IMR-90 (cell line): ENCODE measurements around the gene TRMT10B. TPM values are rescaled to one million over a fixed set of nuclear protein-coding genes. Genes with fewer than 3 reads are reported as not detected.

Experiments
- ATAC-seq: fragments of 200-7000 bp; cut with Tn5 transposase; 2 replicates; pipeline ENCODE4 v1.9.1; 2020; ENCODE audit warnings: low read depth, mild to moderate bottlenecking, moderate library complexity
- BruUV-seq: library from RNA; stranded (reverse); fragments of 400-500 nt; replicated peaks from 2 replicates; lab custom pipeline; 2021; lab: Mats Ljungman, UMichigan
- CTCF ChIA-PET: fragments of 300-600 bp; formaldehyde crosslinking; extraction: SDS; loops from one replicate; lab custom pipeline; 2021; ENCODE audit warnings: antibody characterized with exemption; lab: Yijun Ruan, JAX
- POLR2A ChIA-PET: fragments of 300-600 bp; sonication (Branson Sonifier 250); formaldehyde crosslinking; loops from one replicate; lab custom pipeline; 2022; ENCODE audit warnings: antibody characterized with exemption; ENCODE audit not compliant: unreplicated experiment; lab: Charles Lee
- DNase-seq: peaks from one replicate; pipeline ENCODE4 v3.0.0; 2013
- H2AFZ ChIP-seq: replicated peaks from 2 replicates; pipeline ENCODE3; 2013; ENCODE audit warnings: low read length, mild to moderate bottlenecking; ENCODE audit not compliant: poor library complexity
- H2AK5ac ChIP-seq: 2 replicates; pipeline ENCODE4 v1.6.1; 2013; ENCODE audit warnings: low read depth, low read length, inconsistent platforms
- H2AK9ac ChIP-seq: replicated peaks from 2 replicates; pipeline ENCODE3; 2013; ENCODE audit warnings: mild to moderate bottlenecking, low read depth, low read length, moderate library complexity; ENCODE audit not compliant: poor library complexity
- H2BK120ac ChIP-seq: 2 replicates; pipeline ENCODE4 v1.6.1; 2013; ENCODE audit warnings: low read depth, low read length, inconsistent platforms
- H2BK15ac ChIP-seq: 3 replicates; pipeline ENCODE4 v1.6.1; 2013; ENCODE audit warnings: low read depth, low read length, inconsistent platforms
- H2BK20ac ChIP-seq: 2 replicates; pipeline ENCODE4 v1.6.1; 2013; ENCODE audit warnings: low read depth, mild to moderate bottlenecking, inconsistent platforms, low read length, moderate library complexity
- H2BK5ac ChIP-seq: 2 replicates; pipeline ENCODE4 v1.6.1; 2013; ENCODE audit warnings: mild to moderate bottlenecking, low read depth, low read length, inconsistent platforms; ENCODE audit not compliant: poor library complexity, severe bottlenecking
- H3K14ac ChIP-seq: replicated peaks from 2 replicates; pipeline ENCODE4 v1.6.1; 2013; ENCODE audit warnings: low read depth, low read length, inconsistent platforms
- H3K18ac ChIP-seq: 2 replicates; pipeline ENCODE4 v1.6.1; 2013; ENCODE audit warnings: low read depth, low read length, control low read depth
- H3K23ac ChIP-seq: 2 replicates; pipeline ENCODE4 v1.6.1; 2013; ENCODE audit warnings: low read depth, low read length, inconsistent platforms
- H3K27ac ChIP-seq: 2 replicates; pipeline ENCODE4 v1.5.1; 2013; ENCODE audit warnings: mild to moderate bottlenecking, control low read depth, low read length; ENCODE audit not compliant: insufficient read depth
- H3K27me3 ChIP-seq: 2 replicates; pipeline ENCODE4 v1.6.1; 2013; ENCODE audit warnings: low read length; ENCODE audit not compliant: control insufficient read depth, insufficient read depth
- H3K36me3 ChIP-seq: 2 replicates; pipeline ENCODE4 v1.6.1; 2013; ENCODE audit warnings: low read length, mixed read lengths; ENCODE audit not compliant: control insufficient read depth, insufficient read depth
- H3K4ac ChIP-seq: 2 replicates; pipeline ENCODE4 v1.6.1; 2013; ENCODE audit warnings: low read depth, low read length, inconsistent platforms
- H3K4me1 ChIP-seq: 2 replicates; pipeline ENCODE4 v1.6.1; 2013; ENCODE audit warnings: low read length, mixed read lengths; ENCODE audit not compliant: control insufficient read depth, insufficient read depth
- H3K4me2 ChIP-seq: 2 replicates; pipeline ENCODE4 v1.6.1; 2013; ENCODE audit warnings: low read depth, mild to moderate bottlenecking, control low read depth, low read length, moderate library complexity
- H3K4me3 ChIP-seq: 2 replicates; pipeline ENCODE4 v1.5.1; 2013; ENCODE audit warnings: low read depth, mild to moderate bottlenecking, control low read depth, low read length, moderate library complexity; ENCODE audit not compliant: insufficient read depth
- H3K56ac ChIP-seq: 2 replicates; pipeline ENCODE4 v1.6.1; 2013; ENCODE audit warnings: low read length, inconsistent platforms; ENCODE audit not compliant: insufficient read depth; ENCODE audit errors: extremely low read depth
- H3K79me1 ChIP-seq, 2 experiments: 2 replicates each; pipeline ENCODE4 v1.6.1; 2013; ENCODE audit warnings: low read length in 2 of 2, inconsistent platforms in 1 of 2, low read depth in 1 of 2
- H3K9ac ChIP-seq: 2 replicates; pipeline ENCODE4 v1.6.1; 2013; ENCODE audit warnings: low read depth, low read length, control low read depth
- H3K9me1 ChIP-seq: 2 replicates; pipeline ENCODE4 v1.6.1; 2013; ENCODE audit warnings: low read length, inconsistent platforms; ENCODE audit not compliant: insufficient read depth
- H3K9me3 ChIP-seq: 2 replicates; pipeline ENCODE4 v1.6.1; 2013; ENCODE audit warnings: low read length; ENCODE audit not compliant: control insufficient read depth, insufficient read depth
- H4K20me1 ChIP-seq: 2 replicates; pipeline ENCODE4 v1.6.1; 2013; ENCODE audit warnings: low read length, inconsistent platforms; ENCODE audit not compliant: insufficient read depth
- H4K5ac ChIP-seq: 2 replicates; pipeline ENCODE4 v1.6.1; 2013; ENCODE audit warnings: mild to moderate bottlenecking, low read depth, low read length, control low read depth
- H4K8ac ChIP-seq, 2 experiments: 2 replicates each; pipeline ENCODE4 v1.6.1; 2013; ENCODE audit warnings: low read depth in 2 of 2, low read length in 2 of 2, control low read depth in 1 of 2, inconsistent platforms in 1 of 2
- H4K91ac ChIP-seq: 2 replicates; pipeline ENCODE4 v1.6.1; 2013; ENCODE audit warnings: low read depth, low read length, inconsistent platforms; ENCODE audit not compliant: insufficient read depth
- BHLHE40 ChIP-seq: fragments of 150-350 bp; IDR thresholded peaks from 2 replicates; pipeline ENCODE4 v1.6.1; 2016; ENCODE audit warnings: mild to moderate bottlenecking, low read depth, low read length
- CEBPB ChIP-seq: IDR thresholded peaks from 2 replicates; pipeline ENCODE4 v1.6.1; 2012; ENCODE audit warnings: low read depth, low read length, improper control_type of control experiment
- CHD1 ChIP-seq: IDR thresholded peaks from 2 replicates; pipeline ENCODE4 v1.6.1; 2012; ENCODE audit warnings: low read depth, low read length, improper control_type of control experiment
- CTCF ChIP-seq: conservative IDR thresholded peaks from 2 replicates; pipeline ENCODE4 v1.5.1; 2012; ENCODE audit warnings: mild to moderate bottlenecking, low read depth, low read length, improper control_type of control experiment
- ELK1 ChIP-seq: fragments of 150-350 bp; IDR thresholded peaks from 2 replicates; pipeline ENCODE4 v1.6.1; 2016; ENCODE audit warnings: low read depth, mild to moderate bottlenecking, low read length, moderate library complexity, borderline replicate concordance
- FOS ChIP-seq: fragments of 150-350 bp; IDR thresholded peaks from 2 replicates; pipeline ENCODE4 v1.6.1; 2016; ENCODE audit warnings: low read depth, low read length
- MAFK ChIP-seq: IDR thresholded peaks from 2 replicates; pipeline ENCODE4 v1.6.1; 2012; ENCODE audit warnings: low read depth, low read length, improper control_type of control experiment
- MXI1 ChIP-seq: IDR thresholded peaks from 2 replicates; pipeline ENCODE4 v1.6.1; 2012; ENCODE audit warnings: low read depth, mild to moderate bottlenecking, low read length, moderate library complexity, borderline replicate concordance
- NFE2L2 ChIP-seq: fragments of 150-350 bp; IDR thresholded peaks from 2 replicates; pipeline ENCODE4 v1.6.1; 2016; ENCODE audit warnings: low read depth, mild to moderate bottlenecking, low read length
- POLR2A ChIP-seq: IDR thresholded peaks from 2 replicates; pipeline ENCODE4 v1.6.1; 2012; ENCODE audit warnings: mild to moderate bottlenecking, low read depth, low read length
- RAD21 ChIP-seq: IDR thresholded peaks from 2 replicates; pipeline ENCODE4 v1.6.1; 2012; ENCODE audit warnings: low read length, improper control_type of control experiment
- RCOR1 ChIP-seq: IDR thresholded peaks from 2 replicates; pipeline ENCODE4 v1.6.1; 2012; ENCODE audit warnings: mild to moderate bottlenecking, low read length, improper control_type of control experiment; ENCODE audit not compliant: insufficient replicate concordance
- RFX5 ChIP-seq: IDR thresholded peaks from 2 replicates; pipeline ENCODE4 v1.8.0; 2012; ENCODE audit warnings: low read depth, mild to moderate bottlenecking, low read length, moderate library complexity
- SMC3 ChIP-seq: fragments of 150-350 bp; IDR thresholded peaks from 2 replicates; pipeline ENCODE4 v1.6.1; 2016; ENCODE audit warnings: low read depth, mild to moderate bottlenecking, antibody characterized with exemption, low read length, moderate library complexity
- USF2 ChIP-seq: fragments of 150-350 bp; IDR thresholded peaks from 2 replicates; pipeline ENCODE4 v1.6.1; 2017; ENCODE audit warnings: mild to moderate bottlenecking, antibody characterized with exemption, low read length, low read depth
- WGBS, 2 experiments: methylation state at CpG; one replicate each; pipeline versions ENCODE4 v1.1.5 to v1.1.7; 2013; ENCODE audit warnings: missing lambda C conversion rate in 2 of 2; ENCODE audit not compliant: insufficient read length in 1 of 2; ENCODE audit errors: extremely low coverage in 2 of 2; 5-methylcytosine and 5-hydroxymethylcytosine counted together
- dilution Hi-C: fragments of 300-500 bp; cut with HindIII; formaldehyde crosslinking; loops from one replicate; pipeline ENCODE4 v1.14.3; 2018; ENCODE audit warnings: low sequenced_read_pairs; ENCODE audit not compliant: unreplicated experiment
- in situ Hi-C: fragments of 300-500 bp; cut with MboI; formaldehyde crosslinking; loops from 3 replicates; pipeline ENCODE4 v1.14.3; 2019; ENCODE audit warnings: low sequenced_read_pairs, inconsistent platforms, mixed read lengths
- intact Hi-C: fragments of 100-400 bp; cut with micrococcal nuclease; formaldehyde crosslinking; loops from 2 replicates; pipeline ENCODE4 v1.10.0; 2022
- polyA plus RNA-seq, 3 experiments: library from polyadenylated mRNA; depleted of rRNA; stranded (reverse); fragments of >200 nt; gene quantifications; 2 replicates each; pipeline ENCODE4 v1.2.3, GENCODE V29; 2012; ENCODE audit warnings: low replicate concordance in 1 of 3
- total RNA-seq: library from RNA; depleted of rRNA; stranded (reverse); fragments of >200 nt; gene quantifications from 2 replicates; pipeline ENCODE4 v1.2.3, GENCODE V29; 2012

The TRMT10B gene
- total and polyA plus RNA-seq, 2 of the 4 experiments (the other 2 are of a cell fraction) = 2.3 to 4.5 TPM

- H2BK5ac ChIP-seq = no peak overlapping the region
- no peak overlapping the region for H2BK120ac ChIP-seq
- DNase-seq = no peak
- H3K79me1 ChIP-seq = peaks cover 16 to 43% of the 10 kb centered on the region in 2 experiments
- peaks cover 2% of the 10 kb centered on the region; the same call in 1 of the 2 replicates for H3K36me3 ChIP-seq
- H3K18ac ChIP-seq = no peak overlapping the region
- no peak overlapping the region for H2BK20ac ChIP-seq
- CTCF ChIA-PET = interaction anchor here (1.1 kb wide), 1 partner anchor 102 kb away, joined by 3 read pairs; no protein-coding TSS in a partner anchor
- H3K27me3 ChIP-seq = no peaks in the 10 kb centered on the region
- peaks cover 4% of the 10 kb centered on the region for H3K4me1 ChIP-seq
- H4K8ac ChIP-seq = no peak overlapping the region
- peak overlapping the region; percentile 88 for H3K27ac ChIP-seq
- no peak overlapping the region for H2AFZ ChIP-seq
- 60 to 100% methylated on average over 1 to 3 of the region's 10 CpGs for WGBS, 2 experiments
- H4K20me1 ChIP-seq = peaks cover 25% of the 10 kb centered on the region; the same call in 1 of the 2 replicates
- H3K4me2 ChIP-seq = peak overlapping the region; percentile 89
- intact Hi-C loops = loop anchor here (2.0 kb wide), 1 partner anchor 17 kb away; no protein-coding TSS in a partner anchor
- dilution Hi-C loops = no loop called here
- H3K23ac ChIP-seq = peak overlapping the region; percentile 94
- no peaks in the 10 kb centered on the region for H3K9me3 ChIP-seq
- peak overlapping the region; percentile 82 for H3K9ac ChIP-seq
- no peak overlapping the region for H4K5ac ChIP-seq
- no peak for ATAC-seq
- in situ Hi-C loops = no loop called here
- no peak overlapping the region for H2AK9ac ChIP-seq
- H4K91ac ChIP-seq = no peak overlapping the region
- peaks cover 7% of the 10 kb centered on the region; the same call in 1 of the 2 replicates for H3K9me1 ChIP-seq
- TSS peak; percentile 22 for BruUV-seq
- peak overlapping the region; percentile 99 for H3K4me3 ChIP-seq
- H3K4ac ChIP-seq = no peak overlapping the region
- POLR2A ChIA-PET = no interaction called here
- H3K56ac ChIP-seq = no peak overlapping the region
- H2BK15ac ChIP-seq = no peak overlapping the region
- no peak overlapping the region for H2AK5ac ChIP-seq
- peak overlapping the region; percentile 67; the same call in 1 of the 2 replicates for H3K14ac ChIP-seq
- TF ChIP-seq POLR2A = no peak
- TF ChIP-seq RFX5 = no peak
- no peak for TF ChIP-seq FOS
- TF ChIP-seq CHD1 = no peak
- no peak for TF ChIP-seq CEBPB
- no peak for TF ChIP-seq USF2
- no peak for TF ChIP-seq CTCF
- TF ChIP-seq MAFK = no peak
- TF ChIP-seq ELK1 = no peak
- TF ChIP-seq RAD21 = no peak
- TF ChIP-seq SMC3 = no peak
- TF ChIP-seq MXI1 = no peak
- no peak for TF ChIP-seq NFE2L2
- no peak for TF ChIP-seq BHLHE40
- no peak for TF ChIP-seq RCOR1
Observed at GRCh38 chr9:37801959-37802711, 48.5 kb downstream of the TRMT10B start.
